T-cell (primary cell): Measurements from ENCODE around the gene STK39. TPM values are rescaled to one million over a fixed set of nuclear protein-coding genes. Genes with fewer than 3 reads are reported as not detected.

Experiments used
- total RNA-seq, 35 experiments: library from RNA in 6 of 35; stranded (reverse) in 6 of 35; fragments of 120-200 nt in 1 of 35; gene quantifications; one replicate each; pipeline versions ENCODE4 v1.2.1 to v1.2.4 and lab custom pipeline; 2013 to 2026

The STK39 gene
- total RNA-seq, 5 donors from 2014 or later (not counting 1 experiment from before 2014, with no cell fraction given): 15.4 to 25.8 (median 21.0) TPM

Other genes with a start within 250 kb of the STK39 start
- gene CERS6, start 208.7 kb upstream of the STK39 start, total RNA-seq: 10 to 100 TPM; 11.1 to 20.3 (median 13.6) TPM